HCT116 (cell line): ENCODE data around the gene TRAPPC12.

Experiments used
- CTCF ChIP-seq, 3 experiments: fragments of 200-600 bp in 1 of 3; sonication (generic) in 1 of 3; IDR thresholded peaks in 2 of 3; conservative IDR thresholded peaks in 1 of 3; 2 replicates each; pipeline ENCODE4 v1.5.1; 2012 to 2017; ENCODE audit warnings: low read depth in 2 of 3, low read length in 2 of 3, antibody characterized with exemption in 1 of 3, borderline replicate concordance in 1 of 3, control low read depth in 1 of 3, mild to moderate bottlenecking in 1 of 3, mixed read lengths in 1 of 3, mixed run types in 1 of 3, moderate library complexity in 1 of 3; ENCODE audit not compliant: insufficient read depth in 1 of 3
- EZH2 ChIP-seq: fragments of 200-600 bp; sonication (generic); IDR thresholded peaks from 2 replicates; pipeline ENCODE4 v1.6.1; 2017; ENCODE audit warnings: antibody characterized with exemption, mixed run types
- EZH2phosphoT487 ChIP-seq: fragments of 200-600 bp; IDR thresholded peaks from 2 replicates; pipeline ENCODE4 v1.6.1; 2018; ENCODE audit warnings: antibody characterized with exemption, borderline replicate concordance
- MAX ChIP-seq: IDR thresholded peaks from 2 replicates; pipeline ENCODE4 v1.6.1; 2012
- POLR2A ChIP-seq: IDR thresholded peaks from 2 replicates; pipeline ENCODE4 v1.7.0; 2011; ENCODE audit warnings: borderline replicate concordance; ENCODE audit not compliant: insufficient read depth, insufficient read length; ENCODE audit errors: extremely low read depth
- RAD21 ChIP-seq: IDR thresholded peaks from 2 replicates; pipeline ENCODE4 v1.6.1; 2012; ENCODE audit warnings: low read depth, mild to moderate bottlenecking
- TCF7L2 ChIP-seq: IDR thresholded peaks from 2 replicates; pipeline ENCODE4 v1.7.0; 2011; ENCODE audit warnings: borderline replicate concordance, inconsistent platforms; ENCODE audit not compliant: insufficient read depth, insufficient read length; ENCODE audit errors: extremely low read depth
- ZBTB33 ChIP-seq: IDR thresholded peaks from 2 replicates; pipeline ENCODE4 v1.6.1; 2011; ENCODE audit warnings: mild to moderate bottlenecking, low read length, moderate library complexity; ENCODE audit not compliant: insufficient replicate concordance; ENCODE audit errors: extremely low read depth
- ZNF274 ChIP-seq: fragments of 200-500 bp; sonication (Bioruptor generic); IDR thresholded peaks from 2 replicates; pipeline ENCODE4 v1.6.1; 2014; ENCODE audit warnings: mild to moderate bottlenecking, low read depth, low read length, inconsistent platforms

GRCh38 chr2:3450385-3451010, 71.0 kb downstream of the TRAPPC12 start:
- TF ChIP-seq POLR2A: no peak
- no peak for TF ChIP-seq CTCF (IDR thresholded peaks at IDR 0.05 in 2 of 3, conservative IDR thresholded peaks at IDR 0.05 in 1 of 3; ENCODE audit: borderline replicate concordance in 1 of 3, insufficient read depth in 1 of 3, low read depth in 2 of 3, low read length in 2 of 3)
- TF ChIP-seq MAX: no peak
- no peak for TF ChIP-seq ZBTB33
- TF ChIP-seq EZH2: no peak
- TF ChIP-seq ZNF274: no peak
- TF ChIP-seq EZH2phosphoT487: no peak
- TF ChIP-seq TCF7L2: no peak
- TF ChIP-seq RAD21: no peak
